Measurements from ENCODE around the gene NDUFAF3.

DNA sequence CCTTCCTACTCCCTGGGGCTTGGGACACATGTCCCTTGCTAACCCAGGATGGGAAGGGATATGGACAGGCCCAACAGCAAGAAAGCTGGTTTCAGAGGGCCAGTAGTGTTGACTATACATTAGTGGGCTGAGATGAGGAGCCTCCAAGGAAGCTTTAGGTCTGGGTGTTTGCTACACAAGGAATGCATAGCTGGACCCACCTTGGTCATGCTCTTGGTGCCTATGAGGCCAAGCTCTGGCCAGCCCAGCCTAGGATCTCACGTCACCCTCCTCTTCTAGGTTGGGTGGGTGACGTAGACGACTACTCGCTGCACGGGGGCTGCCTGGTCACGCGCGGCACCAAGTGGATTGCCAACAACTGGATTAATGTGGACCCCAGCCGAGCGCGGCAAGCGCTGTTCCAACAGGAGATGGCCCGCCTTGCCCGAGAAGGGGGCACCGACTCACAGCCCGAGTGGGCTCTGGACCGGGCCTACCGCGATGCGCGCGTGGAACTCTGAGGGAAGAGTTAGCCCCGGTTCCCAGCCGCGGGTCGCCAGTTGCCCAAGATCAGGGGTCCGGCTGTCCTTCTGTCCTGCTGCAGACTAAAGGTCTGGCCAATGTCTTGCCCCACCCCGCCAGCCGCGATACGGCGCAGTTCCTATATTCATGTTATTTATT, 15.4 kb upstream of the NDUFAF3 start:
- TF ChIP-seq CTCF (IDR thresholded peaks at IDR 0.05; ENCODE audit: insufficient read depth, low read length) = no peak
- TF ChIP-seq, protein P1, sequence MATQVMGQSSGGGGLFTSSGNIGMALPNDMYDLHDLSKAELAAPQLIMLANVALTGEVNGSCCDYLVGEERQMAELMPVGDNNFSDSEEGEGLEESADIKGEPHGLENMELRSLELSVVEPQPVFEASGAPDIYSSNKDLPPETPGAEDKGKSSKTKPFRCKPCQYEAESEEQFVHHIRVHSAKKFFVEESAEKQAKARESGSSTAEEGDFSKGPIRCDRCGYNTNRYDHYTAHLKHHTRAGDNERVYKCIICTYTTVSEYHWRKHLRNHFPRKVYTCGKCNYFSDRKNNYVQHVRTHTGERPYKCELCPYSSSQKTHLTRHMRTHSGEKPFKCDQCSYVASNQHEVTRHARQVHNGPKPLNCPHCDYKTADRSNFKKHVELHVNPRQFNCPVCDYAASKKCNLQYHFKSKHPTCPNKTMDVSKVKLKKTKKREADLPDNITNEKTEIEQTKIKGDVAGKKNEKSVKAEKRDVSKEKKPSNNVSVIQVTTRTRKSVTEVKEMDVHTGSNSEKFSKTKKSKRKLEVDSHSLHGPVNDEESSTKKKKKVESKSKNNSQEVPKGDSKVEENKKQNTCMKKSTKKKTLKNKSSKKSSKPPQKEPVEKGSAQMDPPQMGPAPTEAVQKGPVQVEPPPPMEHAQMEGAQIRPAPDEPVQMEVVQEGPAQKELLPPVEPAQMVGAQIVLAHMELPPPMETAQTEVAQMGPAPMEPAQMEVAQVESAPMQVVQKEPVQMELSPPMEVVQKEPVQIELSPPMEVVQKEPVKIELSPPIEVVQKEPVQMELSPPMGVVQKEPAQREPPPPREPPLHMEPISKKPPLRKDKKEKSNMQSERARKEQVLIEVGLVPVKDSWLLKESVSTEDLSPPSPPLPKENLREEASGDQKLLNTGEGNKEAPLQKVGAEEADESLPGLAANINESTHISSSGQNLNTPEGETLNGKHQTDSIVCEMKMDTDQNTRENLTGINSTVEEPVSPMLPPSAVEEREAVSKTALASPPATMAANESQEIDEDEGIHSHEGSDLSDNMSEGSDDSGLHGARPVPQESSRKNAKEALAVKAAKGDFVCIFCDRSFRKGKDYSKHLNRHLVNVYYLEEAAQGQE (IDR thresholded peaks at IDR 0.05; ENCODE audit: insufficient replicate concordance, low read depth) = no peak
